Stimulated activated CD4-positive, alpha-beta T cell treated with anti-CD3 and anti-CD28 coated beads, Interleukin-15, amount 100 ng/mL, for 24 hours (primary cell): ENCODE results near the gene RPS6KA2.

ENCODE experiments used
- DNase-seq: peaks from one replicate; pipeline ENCODE4 v3.0.0-alpha.2; 2020

Gene RPS6KA2

DNA sequence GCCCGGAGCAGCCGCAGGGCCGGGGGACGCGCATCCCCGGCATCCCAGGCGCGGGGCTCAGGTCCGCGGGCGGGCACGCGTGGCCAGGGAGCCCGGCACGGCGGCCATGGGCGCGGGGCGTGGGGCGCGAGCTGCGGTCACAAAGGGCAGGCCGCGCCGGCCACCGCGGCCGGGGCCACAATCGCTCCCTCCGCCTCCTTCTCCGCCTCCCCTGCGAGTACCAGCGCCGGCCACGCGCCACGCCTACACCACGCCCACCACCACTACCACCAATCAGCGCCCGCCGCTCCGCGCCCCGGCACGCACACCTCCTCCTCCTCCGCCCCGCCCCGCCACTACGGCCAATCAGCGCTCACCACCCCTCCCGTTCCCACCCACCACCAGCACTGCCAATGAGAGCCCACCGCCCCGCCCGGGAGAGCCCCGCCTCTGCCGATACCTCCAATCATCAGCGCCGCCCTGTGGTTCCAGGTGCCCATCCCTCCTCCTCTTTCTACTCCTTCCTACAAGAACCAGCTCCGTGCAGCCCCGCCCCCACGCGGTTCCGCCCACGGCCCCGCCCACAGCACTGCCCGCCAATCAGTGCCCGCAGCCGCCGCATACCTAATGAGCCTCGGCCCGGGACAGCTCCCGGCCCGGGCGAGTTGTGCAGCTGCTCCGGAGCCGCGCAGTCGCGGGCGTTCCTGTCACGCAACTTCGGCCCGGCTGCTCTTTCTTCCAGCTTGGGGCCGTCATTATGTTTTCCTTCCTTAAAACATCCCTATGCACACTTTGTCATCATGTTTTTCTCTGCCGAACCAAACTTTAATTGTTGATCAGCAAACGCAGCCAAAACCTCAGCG is at the start of gene RPS6KA2:
Gene RPS6KA2, minus strand, starts transcription at position 219 of the 842 bp plus-strand sequence. CDS start 232 bp downstream, outside the sequence.
- DNase-seq, result peak; percentile 100

- DNase-seq, result no peak
Measured at GRCh38 chr6:166676270-166676860, 49.3 kb upstream of the RPS6KA2 start.

GRCh38 chr6:166675736-166676135 is 48.7 kb upstream of the RPS6KA2 start:
- no peak for DNase-seq

- no peak for DNase-seq
Measured at GRCh38 chr6:166673309-166673708, 46.3 kb upstream of the RPS6KA2 start.

GRCh38 chr6:166672624-166673206 is 45.7 kb upstream of the RPS6KA2 start:
- no peak for DNase-seq

DNA sequence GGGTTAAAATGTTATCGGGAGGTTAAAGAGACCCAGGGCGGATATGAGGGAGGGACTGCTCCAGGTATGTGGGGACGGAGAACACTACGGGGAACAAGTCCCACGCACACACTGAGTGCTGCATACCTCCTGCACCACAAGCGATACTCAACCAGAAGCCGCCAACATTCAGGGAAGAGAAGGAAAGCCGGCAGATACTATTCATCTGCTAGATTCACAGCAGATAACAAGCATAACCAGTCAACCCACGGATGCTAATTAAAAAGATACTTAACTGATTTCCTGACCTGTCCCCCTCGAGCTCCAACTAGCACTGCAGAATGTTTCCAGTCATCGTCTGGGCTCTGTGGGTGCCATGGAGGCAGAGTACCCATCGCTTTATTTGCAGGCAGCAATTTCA is 45.1 kb upstream of the RPS6KA2 start:
- no peak for DNase-seq

DNA sequence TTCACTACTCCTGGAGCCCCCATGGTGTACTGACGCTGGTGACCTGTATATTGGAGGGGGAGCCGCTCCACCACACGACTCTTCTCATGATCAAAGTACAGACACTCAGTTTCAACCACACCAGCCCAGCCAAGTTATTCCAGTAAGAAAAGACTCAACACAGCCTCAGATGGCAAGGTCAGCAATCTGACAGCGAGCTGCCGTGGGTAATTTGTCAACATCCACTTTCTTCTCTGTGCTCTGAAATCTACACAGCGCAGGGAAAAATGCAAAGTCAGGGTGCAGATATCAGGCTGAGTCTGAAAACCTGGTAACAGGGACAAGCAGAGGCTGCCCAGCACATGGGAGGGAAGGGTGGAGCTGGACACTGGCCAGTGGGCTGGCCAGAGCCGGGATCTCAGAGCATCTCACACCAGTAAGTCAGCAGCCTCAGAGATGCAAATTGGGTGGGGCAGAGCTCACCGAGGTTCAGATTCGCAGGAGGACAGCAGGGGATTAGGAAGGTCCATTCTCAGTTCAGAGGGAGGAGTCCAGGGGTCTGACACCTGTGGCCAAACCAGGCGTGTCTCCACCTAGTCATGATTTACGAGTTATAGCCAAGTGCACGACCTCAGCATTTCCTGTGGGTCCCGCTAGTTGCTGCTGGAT is 44.5 kb upstream of the RPS6KA2 start:
- no peak for DNase-seq

- DNase-seq, result no peak
Measured at GRCh38 chr6:166670894-166671293, 43.8 kb upstream of the RPS6KA2 start.

DNA sequence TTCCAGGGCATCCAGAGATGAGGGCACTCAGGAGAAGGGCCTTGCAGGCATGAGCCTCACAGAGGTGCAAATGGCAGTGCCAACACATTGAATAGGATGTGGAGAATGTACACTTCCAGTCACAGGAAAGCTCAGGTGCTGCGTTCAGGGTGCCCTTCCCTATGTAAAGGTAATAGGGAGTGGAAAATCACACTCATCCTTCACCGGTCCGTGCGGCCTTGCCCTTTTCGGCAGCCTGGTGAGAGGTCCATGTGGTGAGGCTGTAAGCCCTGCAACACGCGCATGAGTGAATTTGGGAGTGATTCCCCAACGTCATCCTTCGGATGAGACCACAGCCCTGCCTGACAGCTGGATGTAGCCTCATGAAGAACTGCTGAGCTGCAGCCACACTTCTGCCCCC is 43.0 kb upstream of the RPS6KA2 start:
- DNase-seq, result no peak

DNA sequence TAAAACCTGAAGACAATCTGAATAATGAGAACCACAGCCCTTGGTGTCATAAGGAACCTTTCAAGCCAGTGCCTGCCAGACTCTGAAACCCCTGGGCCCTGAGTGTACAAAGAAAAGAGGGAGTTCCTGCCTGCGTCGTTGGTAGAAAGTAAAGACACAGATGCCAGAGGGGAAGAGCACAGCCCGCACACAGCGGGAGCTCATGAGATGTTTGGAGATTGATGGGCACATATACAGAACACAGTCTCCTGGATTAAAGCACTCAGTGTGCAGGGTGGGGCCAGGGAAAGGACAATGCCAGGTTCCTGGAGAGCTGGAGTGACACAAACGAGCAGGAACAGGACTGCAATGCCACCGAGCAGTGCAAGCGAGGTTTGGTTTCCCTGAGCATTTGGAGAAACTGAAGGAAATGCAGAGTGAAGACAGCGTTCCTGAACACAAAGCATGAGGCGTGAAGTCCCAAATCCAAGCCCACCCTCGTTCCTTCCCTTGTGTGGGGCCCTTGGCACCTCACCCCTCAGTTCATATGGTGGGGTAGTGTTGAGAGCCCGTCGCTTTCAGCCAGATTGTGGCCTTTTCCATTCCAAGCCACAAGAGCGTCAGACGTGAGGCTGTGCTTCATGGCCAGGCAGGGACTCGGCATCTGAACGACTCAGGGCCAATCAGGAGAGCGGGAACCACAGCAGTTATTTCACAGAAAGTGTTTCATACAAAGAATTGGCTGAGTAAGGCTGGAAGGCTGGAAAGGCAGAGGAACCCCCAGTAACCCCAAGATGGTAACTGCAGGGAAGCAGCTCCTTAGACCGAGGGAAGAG is 41.0 kb upstream of the RPS6KA2 start:
- DNase-seq, result no peak

DNA sequence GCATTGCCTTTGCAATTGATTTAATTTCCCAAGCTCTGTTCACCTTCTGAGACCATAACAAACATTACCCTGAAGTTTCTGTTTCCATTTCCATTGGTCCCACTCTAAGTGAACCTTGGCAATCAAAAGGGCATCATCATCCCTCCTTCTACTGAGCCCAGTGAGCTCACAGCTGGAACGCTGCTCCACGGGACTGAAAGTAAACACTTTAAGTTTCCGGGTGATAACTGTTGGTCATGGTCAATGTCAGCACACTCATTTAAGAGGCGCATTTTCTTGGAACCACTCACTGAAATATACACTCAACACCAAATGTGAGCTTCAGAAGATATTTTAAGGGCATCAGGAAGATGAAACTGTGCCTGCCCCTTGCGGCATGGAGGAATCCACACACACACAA is 37.1 kb upstream of the RPS6KA2 start:
- DNase-seq, result no peak

DNA sequence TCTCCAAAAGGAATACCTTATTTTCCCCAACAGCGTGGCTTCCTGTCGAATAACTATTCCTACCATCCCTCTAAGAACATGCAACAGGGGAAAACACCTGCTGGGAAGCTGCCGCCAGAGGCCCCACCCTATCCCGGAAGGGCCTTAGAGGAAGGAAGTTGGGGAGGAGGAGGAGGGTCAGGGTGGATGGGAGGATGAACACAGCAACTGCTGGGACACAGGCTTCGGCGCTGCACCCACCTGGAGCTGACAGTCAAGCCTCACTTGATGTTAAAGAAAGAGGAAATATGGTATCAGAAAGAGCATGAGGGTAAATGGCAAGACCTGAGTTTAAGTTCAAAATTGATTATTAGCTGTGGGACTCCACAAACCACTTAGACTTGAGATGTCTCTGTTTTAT is 36.5 kb upstream of the RPS6KA2 start:
- no peak for DNase-seq

- no peak for DNase-seq
Measured at GRCh38 chr6:166662690-166663089, 35.6 kb upstream of the RPS6KA2 start.

DNA sequence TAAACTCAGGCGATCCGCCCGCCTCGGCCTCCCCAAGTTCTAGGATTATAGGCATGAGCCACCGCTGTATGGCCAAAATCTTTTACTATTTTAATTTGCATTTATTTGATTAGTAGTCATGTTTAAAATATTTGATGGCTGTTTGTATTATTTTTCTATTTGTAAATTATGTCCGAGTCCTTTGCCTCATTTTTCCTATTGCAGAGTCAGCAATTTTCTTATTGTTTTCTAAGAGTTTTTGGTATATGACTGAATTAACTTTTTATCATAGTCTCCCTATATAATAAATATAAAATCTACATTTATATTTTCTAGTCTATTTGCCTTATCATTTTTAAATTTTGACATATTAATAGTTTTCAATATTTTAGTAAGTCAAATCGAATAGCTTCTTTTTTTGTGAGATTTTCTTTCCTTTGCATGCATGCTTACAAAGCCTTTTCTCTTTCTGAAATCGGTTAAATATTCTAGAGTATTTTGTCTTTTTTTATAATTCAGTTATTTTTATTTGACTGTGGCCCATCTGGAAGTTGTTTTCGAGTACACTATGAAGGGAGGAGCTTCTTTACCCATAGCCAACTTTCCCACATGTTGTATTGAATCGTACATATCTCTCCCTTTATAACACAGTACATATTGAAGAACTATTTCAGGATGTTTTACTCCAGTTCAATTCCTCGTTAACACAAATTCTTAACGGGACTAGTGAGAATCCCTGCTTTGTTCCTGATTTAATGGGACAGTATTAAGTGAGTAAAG is 34.5 kb upstream of the RPS6KA2 start:
- no peak for DNase-seq

GRCh38 chr6:166660157-166660688 is 33.2 kb upstream of the RPS6KA2 start:
- DNase-seq, result no peak

GRCh38 chr6:166659581-166659980 is 32.5 kb upstream of the RPS6KA2 start:
- no peak for DNase-seq

DNA sequence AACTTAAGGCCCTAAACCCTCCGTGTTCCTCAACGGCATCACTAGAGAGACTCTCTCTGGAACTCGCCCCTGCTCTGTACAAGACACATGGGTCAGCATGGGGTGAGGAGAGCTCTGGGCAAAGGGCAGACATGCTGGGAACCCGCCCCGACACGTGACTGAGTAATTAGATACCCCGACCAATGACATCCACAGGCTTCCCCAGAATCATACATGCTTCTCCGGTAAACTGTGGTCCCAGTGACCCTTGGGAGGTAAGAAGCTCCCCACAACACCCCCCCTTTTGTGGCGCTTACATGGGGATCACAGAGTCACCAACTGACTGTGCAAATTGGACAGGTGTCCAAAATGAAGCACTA is 31.7 kb upstream of the RPS6KA2 start:
- DNase-seq, result no peak

DNA sequence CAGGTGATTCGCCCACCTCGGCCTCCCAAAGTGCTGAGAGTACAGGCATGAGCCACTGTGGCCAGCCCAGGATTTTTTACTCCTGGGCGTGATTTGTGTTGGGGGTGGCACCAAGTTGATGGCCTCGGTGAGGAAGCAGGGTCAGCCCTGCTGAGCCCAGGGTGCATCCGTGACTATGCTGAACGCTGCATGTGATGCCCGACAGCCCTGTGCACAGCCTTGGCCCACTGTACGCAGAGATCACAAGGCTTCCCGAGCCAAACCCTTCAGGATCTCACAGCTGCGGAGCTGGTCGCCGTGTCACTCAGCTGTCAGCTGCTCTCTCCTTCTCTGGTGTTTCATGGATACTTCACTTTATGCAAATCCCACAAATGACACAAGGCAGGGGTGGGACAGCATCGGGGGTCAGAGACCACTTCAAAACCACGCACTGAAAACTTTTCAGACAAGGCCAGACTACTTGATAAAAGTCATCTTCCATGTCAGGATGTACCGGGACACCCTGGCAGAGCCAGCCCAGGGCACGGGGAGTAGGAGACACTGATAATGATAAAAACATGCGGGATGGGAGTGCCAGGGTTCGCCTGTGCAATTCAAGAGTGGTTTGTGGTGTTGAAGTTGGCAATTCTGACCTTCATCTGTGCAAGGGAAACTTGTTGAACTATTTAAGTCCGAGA is 31.2 kb upstream of the RPS6KA2 start:
- no peak for DNase-seq

DNA sequence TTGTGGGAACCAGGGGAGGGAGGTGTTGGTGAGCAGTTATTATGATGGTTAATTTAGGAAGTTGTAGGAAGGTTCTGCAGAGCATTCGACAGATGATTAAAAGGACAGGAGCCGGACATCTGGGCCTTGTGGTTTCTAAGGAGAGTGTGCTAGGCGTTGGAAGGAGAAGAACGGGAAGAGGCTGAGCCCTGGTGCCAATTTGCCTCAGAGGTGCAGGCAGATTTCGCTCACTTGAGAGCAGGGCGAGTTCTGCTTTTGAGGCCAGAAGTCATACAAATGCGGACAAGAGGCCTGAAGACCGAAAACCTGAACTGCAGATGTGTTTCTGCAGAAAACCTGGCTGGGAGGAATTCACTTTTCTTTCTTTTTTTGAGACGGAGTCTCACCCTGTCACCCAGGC is 30.5 kb upstream of the RPS6KA2 start:
- DNase-seq, result no peak

- DNase-seq, result no peak
Measured at GRCh38 chr6:166656230-166657151, 29.4 kb upstream of the RPS6KA2 start.
